HS-27A (cell line): ENCODE results near the gene ABRAXAS1.
"Not testable (repeated sequence)": the region's sequence is repeated elsewhere in the genome, so short reads cannot be mapped to it uniquely, and the experiment has no call there.

Source experiments
- DNase-seq: peaks from one replicate; pipeline ENCODE4 v3.0.0-alpha.2; 2012; ENCODE audit warnings: low read depth, missing footprints

Gene ABRAXAS1

DNA sequence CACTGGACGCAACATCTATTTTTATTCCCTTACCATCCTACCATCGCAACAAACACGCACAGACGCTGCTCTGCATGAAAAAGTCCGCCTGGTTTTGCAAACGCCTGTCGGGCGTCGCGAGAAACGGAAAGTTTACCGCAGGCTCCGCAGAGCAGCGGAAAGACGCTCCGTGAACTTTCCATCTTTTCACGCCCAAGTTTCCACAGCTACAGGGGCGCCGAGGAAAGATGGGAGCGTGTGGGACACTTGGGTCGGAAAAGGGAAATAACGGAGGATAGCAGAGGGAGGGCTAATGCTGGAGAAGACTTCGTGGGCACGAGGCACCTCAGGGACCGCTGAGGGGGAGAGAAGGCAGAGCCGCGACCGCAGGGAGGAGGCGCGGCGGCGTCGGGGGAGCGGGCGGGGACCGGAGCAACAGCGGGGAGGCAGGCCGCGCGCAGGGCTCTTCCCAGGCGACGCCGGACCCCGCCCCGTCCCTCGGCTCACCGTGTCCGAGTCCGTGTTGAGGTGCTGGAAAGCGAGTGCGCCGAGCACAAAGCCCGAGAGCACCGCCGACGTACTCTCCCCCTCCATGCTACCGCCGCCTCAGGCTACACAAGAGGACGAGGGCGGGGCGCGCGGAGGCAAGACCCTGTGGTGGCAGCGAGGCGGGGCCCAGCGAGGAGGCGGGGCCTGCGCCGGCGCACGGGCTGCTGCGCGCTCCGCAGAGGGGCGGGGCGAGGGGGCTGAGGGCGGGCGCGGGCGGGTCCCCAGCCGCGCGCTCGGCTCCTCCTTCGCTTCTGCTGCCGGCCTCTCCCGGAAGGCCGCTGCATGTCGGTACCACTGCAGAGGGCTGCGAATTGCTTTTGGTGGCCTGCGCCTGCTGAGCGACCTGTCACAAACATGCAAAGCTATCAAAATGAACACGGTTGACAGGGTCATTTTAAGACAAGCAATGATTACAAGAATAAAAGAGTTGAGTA, at the start of gene ABRAXAS1:
Gene ABRAXAS1, minus strand, starts transcription at position 601 of the 962 bp plus-strand sequence. Its CDS starts 28 bp downstream, at position 573.
- DNase-seq, result peak; percentile 71

DNA sequence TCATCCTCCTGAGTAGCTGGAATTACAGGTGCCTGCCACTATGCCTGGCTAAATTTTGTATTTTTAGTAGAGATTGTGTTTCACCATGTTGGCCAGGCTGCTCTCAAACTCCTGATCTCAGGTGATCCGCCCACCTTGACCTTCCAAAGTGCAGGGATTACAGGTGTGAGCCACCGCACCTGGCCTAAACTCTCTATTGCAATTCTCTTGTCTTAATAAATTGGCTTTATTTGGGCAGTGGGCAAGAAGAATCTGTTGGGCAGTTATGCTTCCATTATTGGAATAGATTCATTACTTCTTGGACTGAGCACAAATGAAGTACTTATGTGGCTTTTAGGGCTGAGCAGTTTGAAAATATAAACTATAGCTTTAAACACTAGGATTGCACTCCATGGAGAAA, 42.8 kb upstream of the ABRAXAS1 start:
- no peak for DNase-seq

DNA sequence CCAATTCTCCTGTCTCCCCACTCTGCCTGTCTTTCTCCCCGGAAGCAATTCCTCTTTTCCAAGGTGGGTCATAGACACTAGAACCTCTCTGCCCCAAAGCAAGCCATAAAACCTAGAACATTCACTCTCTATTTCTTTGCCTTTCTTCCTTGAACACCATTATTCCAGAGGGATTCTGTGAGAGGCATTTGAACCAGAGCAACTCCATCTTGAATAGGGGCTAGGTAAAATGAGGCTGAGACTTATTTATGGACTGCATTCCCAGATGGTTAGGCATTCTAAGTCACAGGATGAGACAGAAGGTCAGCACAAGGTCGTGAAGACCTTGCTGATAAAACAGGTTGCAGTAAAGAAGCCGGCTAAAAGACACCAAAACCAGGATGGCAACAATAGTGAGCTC, 37.3 kb upstream of the ABRAXAS1 start:
- DNase-seq, result no peak

DNA sequence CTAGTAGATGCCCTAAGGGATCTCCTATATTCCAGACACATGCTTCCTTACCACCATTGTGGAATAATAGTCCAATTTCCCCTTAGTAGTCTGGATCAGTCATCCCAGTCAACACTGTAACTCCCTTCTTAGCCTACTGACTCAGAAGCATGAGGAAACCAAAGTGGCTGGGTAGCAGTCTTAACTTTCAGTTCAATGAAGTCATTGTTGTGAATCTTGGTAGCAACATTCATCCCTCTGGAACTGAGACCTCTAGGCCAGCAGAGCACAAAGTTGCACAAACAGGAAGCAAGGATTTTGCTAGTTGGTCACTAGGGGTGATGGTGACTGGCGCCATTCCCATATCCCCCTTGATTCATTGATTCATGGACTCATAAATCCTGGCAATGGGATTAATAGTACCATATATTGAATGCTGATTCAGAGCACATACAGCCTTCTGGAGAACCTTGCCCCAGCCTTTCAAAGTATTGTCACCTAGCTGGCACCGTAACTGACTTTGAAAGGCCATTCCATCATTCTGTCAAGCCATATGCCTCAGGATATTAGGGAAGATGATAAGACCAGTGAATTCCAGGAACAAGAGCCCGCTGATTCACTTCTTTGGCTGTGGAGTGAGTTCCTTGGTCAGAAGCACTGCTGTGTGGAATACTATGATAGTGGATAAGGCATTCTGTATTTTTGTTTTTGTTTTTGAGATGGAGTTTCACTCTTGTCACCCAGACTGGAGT, 31.3 kb upstream of the ABRAXAS1 start:
- DNase-seq, result no peak

DNA sequence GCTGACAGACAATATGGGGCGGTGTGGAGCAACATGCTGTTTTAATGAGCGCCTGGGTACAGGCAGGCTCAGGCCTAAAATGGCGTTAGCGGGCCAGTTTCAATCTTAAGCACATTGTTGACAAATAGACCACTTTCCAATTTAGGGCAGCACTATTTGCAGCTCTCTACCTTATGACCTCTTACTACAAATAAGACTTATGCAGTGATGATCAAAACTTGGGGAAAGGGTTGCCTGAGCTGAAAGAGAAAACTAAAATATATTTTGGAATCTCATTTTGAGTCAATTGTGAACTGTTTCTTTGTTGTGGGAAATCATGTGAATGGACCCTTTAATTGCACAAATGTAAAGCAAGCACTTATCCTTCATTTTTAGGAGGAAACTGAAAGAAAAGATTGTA, 25.5 kb upstream of the ABRAXAS1 start:
- DNase-seq, result no peak

DNA sequence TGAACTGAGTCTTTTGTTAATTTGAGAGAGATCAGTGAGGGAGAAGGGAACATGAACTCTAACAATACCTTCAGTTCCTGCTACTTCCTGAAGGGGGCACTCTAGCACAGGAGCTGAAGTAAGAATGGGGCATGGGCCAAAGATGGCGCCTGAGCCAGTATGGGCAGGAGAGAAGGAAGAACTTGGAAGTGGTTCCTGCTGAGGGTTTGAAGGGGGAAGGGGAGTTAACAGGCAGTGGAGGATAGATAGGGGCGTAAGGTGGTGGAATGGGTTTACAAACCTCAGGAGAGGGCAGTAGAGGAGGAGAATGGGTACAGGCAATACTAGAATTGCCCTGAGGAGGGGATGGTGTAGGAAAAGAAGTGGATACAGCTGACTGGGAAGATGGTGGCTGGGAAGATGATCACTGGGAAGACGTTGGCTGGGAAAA, 24.3 kb upstream of the ABRAXAS1 start:
- DNase-seq, result peak; percentile 41

DNA sequence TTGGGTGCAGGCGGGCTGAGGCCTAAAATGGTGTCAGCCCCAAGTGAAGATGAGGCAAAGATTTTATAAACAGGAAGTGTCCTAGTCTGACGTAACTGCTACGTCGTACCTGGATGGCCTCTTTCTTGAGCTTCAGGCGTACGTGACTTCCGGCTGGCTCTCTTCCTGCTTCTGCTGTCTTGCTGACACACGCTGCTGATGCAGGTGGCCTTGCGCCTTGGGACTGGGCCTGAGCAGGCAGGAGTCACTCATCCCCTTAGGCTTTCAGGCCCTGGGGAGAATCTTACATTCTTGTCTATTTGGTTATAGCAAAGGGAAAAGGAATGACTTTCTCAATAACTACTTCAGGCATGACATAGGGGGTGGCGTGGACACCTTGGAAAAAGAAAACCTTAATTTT, 20.1 kb upstream of the ABRAXAS1 start:
- DNase-seq, result no peak

DNA sequence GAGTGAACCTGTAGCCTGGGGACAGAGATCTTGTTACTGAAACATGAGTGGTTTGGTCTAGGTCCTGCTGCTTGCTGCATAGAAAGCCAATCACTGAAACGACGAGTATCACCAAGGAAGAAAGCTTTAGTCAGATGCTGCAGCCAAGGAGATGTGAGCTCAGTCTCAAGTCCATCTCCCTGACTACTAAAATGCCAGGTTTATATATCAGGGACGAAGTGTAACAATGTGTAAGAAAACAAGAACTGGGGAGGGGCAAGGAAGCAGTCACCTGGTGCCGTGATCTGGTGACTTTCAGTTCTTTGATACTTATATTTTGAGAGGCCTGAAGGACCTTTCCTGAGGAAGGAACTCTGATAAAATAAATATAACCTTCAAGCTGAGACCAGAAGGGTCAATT, 19.6 kb upstream of the ABRAXAS1 start:
- no peak for DNase-seq

DNA sequence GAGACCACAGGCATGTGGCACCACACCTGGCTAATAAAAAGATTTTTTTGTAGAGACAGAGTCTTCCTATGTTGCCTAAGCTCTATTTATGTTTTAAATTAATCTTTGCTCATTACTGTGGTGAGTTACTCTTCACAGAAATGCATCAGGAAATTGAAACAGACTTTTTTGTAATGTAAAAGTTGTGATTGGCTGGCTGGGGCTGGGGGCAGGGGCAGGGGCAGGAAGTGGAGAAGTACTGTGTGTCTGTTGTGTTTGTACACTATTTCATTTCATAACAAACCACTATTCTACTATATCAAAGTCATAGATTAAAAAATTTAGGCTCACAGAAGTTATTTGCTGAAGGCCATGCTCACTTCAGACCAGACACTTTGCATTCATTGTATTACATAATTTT, 19.1 kb upstream of the ABRAXAS1 start:
- no peak for DNase-seq

DNA sequence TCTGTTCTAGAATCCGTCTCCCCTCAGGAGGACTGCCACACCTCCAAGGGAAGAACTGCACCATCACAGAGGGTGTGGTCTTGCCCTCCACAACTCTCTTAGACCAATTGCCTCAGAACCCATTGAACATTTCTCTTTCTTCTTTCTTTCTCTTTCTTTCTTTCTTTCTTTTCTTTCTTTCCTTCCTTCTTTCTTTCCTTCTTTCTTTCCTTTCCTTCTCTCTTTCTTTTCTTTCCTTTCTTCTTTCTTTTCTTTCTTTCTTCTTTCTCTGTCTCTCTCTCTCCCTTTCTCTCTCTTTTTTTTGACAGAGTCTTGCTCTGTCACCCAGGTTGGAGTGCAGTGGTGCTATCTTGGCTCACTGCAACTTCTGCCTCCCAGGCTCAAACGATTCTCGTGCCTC, 16.8 kb upstream of the ABRAXAS1 start:
- DNase-seq, result not testable (repeated sequence)

DNA sequence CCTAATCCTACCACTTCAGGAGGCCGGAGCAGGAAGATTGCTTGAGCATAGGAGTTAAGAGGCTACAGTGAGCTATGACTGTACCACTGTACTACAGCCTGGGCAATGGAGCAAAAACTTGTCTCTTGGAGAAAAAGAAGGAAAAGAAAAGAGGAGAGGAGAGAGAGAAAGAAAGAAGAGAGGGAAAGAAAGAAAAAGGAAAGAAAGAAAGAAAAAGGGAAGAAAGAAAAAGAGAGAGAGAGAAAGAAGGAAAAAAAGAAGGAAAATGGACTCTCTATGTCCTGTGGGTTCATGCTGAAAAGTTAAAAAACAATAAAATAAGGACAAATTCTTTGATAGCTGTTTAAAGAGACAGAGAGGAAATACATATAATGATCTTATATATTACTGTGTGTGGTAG, 13.3 kb upstream of the ABRAXAS1 start:
- DNase-seq, result no peak

DNA sequence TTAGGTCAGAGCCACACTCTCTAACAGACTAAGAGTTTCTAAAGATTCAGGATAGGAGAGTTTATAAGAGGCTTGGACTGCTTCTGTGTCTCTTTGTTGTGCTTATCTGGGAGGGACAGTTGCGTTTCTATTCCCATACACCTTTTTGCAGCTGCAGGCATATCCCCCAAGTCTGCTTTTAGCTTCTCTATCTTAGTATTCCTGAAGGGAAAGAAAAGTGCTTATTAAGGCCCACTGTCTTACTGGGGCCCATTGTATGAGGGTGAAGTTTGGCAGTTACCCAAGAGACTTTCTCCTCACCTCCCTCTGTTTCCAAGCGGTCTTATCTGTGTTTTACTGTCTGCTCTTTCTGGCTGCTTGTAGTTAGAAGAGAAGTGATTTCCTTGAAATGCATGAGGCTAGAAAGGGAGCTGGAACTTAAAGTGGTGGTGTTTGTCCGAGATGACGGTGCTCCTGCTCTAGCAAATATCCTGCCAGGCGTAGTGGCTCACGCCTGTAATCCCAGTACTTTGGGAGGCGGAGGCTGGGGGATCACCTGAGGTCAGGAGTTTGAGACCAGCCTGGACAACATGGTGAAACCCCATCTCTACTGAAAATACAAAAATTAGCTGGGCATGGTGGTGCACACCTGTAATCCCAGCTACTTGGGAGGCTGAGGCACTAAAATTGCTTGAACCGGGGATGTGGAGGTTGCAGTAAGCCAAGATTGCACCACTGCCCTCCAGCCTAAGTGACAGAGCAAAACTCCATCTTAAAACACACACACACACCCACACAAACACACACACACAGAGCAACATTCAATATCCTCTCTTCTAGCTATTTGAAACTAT, 11.4 kb upstream of the ABRAXAS1 start:
- not testable (repeated sequence) for DNase-seq

DNA sequence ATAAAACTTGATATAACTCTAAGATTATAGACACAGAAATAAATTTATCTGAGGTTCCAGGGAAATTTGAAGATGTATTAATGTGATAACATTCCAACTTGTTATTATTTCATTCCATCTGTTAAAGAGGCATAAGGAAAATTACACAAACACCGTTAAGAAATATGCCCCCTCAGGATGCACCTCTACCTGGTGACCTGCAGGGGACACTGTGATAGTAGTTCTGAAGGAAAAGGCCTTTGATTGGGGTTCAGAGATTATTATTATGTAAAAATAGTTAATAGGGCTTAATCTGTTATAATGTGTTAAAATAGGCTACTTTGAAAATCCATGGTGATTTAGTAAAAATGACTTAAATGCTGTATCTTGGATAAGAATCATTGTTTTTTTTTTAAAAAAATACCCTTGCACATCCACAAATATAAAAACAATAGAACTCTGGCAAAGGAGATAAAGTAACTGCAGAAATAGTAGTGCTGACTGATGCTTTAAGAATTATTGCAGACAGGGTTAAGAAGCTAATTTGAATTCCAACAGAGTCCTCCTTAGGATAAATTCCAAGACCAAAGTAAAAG, 6.1 kb upstream of the ABRAXAS1 start:
- no peak for DNase-seq

DNA sequence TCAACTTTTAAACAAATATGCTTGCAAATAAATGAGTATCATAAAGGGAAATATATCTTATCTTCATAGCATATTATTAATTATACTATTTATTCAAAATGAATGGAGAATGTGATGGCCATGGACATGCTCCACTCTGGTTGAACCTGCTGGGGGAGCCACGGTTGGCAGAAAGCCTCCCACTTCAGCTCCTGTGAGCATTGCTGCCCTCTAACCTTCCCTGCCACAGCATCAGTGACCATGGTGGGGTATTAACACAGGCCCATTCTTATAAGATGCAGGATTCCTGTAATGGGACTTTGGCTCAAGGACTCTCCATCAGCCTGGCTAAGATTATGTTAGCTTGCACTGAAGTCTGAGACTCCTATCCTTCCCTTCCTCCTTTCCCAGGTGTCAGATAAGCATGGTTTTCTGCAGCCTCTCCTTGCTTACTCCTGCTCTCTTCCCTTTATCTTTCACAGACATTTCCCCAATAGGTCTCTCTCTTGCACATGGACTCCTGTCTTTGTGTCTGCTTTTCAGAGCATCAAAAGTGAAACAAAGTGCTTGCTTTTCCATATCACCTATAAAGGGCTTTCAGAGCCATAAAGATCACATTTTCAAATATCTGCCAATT, 4.9 kb upstream of the ABRAXAS1 start:
- no peak for DNase-seq

DNA sequence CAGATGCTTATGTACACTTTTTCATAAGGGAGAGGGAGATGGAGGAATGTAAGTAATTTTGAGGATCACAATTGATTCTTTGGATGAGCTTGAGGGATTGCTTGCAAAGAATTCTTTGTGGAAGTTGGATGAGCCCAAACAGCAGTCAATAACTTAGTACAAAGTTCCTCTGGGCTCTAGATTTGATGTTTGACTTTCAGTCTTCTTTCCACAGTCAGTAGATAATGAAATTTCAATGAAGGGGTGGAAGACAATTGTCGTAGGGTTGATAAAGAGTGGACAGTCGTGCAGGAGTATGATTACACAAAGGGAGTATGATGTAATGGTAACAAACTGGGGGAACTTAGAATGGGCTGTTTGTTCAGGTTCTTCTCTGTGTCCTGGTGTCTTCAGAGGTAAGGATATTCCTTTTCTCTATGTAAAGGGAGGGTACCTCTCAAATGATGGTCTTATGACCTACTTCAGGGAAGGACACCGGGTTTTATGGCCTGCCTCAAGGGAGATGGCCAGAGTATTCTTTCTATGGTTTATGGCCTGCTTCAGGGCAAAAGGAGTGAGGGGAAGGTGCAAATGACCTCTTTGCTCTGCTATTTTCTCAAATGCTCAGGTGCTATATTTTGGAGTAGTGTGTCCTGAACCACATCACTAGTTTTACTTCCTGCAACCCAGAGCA, 1.7 kb upstream of the ABRAXAS1 start:
- DNase-seq, result no peak

DNA sequence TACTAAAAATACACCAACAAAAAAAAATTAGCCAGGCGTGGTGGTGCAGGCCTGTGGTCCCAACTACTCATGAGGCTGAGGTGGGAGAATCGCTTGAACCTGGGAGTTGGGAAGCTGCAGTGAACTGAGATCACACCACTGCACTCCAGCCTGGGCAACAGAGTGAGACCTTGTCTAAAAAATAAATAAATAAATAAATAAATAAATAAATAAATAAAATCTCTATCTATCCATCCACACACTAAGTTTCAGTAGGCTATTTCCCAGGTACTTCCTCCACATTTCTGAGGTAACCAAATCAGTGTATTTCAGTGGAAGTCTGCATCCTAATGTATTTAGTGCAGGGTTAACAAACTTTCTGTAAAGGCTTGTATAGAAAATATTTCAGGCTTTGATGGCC, 10.9 kb downstream of the ABRAXAS1 start:
- no peak for DNase-seq

DNA sequence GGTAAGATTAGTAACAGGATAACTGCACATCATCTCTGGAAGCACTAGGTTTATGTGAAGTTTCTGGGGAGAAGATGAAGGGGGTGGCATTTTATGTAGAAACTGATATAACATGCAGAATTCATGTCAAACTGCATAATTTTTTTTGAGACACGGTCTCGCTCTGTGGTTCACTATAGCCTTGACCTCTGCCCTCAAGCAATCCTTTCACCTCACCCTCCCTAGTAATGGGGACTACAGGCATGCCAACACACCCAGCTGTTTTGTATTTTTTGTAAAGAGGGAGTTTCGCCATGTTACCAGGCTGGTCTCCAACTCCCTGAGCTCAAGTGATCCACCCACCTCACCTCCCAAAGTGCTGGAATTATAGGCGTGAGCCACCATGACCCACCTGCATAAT, 11.5 kb downstream of the ABRAXAS1 start:
- DNase-seq, result no peak

DNA sequence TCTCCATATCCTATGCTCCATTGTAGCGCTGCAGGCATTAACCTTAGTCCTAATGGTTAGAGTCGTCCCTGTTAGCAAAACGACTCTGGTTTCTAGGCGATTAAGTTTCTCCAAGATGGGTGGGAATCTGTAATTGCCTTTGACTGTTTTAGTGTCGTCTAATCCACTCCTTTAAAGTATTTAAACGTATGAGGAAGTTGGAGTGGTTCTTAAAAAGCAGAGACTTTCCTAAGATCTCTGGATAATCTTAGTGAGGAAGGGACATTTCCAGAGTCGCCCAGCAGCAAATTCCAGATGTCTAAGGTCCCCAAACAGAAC, 28.8 kb downstream of the ABRAXAS1 start:
- DNase-seq, result no peak

DNA sequence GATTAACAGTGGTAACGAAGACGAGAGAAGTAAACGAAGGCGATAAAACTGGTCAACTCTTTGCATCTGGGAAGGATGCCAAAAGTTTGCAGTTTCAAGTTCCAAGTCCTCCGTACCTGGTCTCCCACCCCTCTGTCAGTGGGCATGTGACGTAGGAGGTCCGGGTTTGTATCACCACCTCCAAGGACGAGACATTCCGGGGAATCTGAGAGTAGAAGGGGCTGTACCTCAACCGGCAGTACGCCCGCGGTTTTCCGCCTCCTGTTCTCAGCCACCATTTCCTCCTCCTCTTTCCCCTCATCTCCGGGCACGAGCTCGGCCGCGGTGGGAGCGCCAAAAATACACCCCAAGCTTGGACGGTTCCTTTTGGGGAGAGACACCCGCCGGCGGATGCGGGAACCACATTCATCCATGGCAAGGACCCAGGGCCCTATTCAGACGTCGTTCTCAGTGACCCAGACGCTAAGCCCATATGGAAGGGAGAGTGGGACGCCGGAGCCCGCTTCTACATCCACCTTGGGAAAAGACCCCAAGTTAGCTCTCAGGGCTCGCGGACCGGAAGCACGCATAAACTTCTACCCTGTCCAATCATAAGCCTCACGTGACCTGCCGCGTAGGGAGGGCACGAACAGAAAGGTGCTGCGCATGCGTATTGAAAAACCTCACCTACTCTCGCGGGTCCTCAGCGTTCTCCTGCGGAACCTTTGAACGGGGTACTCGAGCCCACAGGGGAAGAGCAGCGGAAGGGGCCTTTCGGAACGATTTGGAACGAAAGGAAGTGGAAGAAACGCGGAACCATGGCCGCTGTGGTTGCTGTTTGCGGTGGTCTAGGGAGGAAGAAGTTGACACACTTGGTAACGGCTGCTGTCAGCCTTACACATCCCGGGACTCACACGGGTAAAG, 29.4 kb downstream of the ABRAXAS1 start, which contains the start of the genes HELQ and MRPS18C:
Gene HELQ, minus strand, starts transcription at position 543 of the 903 bp plus-strand sequence. Its CDS starts 130 bp downstream, at position 413.
Gene MRPS18C, plus strand, starts transcription at position 778 of the 903 bp plus-strand sequence. Its CDS starts 20 bp downstream, at position 798.
- DNase-seq, result peak; percentile 96

DNA sequence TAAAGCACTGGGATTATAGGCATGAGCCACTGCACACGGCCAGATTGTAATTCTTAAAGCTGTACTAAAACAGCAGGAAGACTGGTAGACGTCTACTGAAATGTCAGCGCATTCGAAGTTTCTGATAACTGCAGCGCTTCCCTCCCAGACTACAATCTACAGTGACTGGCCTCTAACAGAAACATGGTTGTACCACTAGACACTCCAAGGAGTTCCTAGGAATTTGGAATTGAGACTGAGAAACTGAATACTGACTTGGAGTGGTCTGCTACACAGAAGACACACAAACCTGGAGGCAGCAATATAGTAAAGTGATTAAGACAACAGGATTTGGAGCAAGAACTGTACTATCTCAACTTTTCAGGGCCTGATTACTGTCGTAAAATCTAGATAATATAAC, 30.2 kb downstream of the ABRAXAS1 start:
- no peak for DNase-seq
